GM18909 (cell line): Measurements from ENCODE around the gene SH3RF1.
"Not testable (repeated sequence)": the region's sequence is repeated elsewhere in the genome, so short reads cannot be mapped to it uniquely, and the experiment has no call there.

Experiments used
- ATAC-seq: cut with Tn5 transposase; IDR thresholded peaks from one replicate; pipeline ENCODE4 v1.9.1; 2021; ENCODE audit warnings: mild to moderate bottlenecking; ENCODE audit not compliant: unreplicated experiment, poor library complexity

Gene SH3RF1

GRCh38 chr4:169205075-169205743 lies 65.5 kb downstream of the SH3RF1 start:
- ATAC-seq, result no peak

GRCh38 chr4:169203891-169204290 lies 66.9 kb downstream of the SH3RF1 start:
- ATAC-seq, result no peak

GRCh38 chr4:169203278-169203677 lies 67.5 kb downstream of the SH3RF1 start:
- not testable (repeated sequence) for ATAC-seq

- ATAC-seq, result no peak
Observed at GRCh38 chr4:169202878-169203277, 67.9 kb downstream of the SH3RF1 start.

GRCh38 chr4:169202145-169202699 lies 68.5 kb downstream of the SH3RF1 start:
- peak; percentile 60 for ATAC-seq

- peak; percentile 39 for ATAC-seq
Observed at GRCh38 chr4:169201222-169202144, 69.3 kb downstream of the SH3RF1 start.

GRCh38 chr4:169200361-169201030 lies 70.3 kb downstream of the SH3RF1 start:
- no peak for ATAC-seq

- no peak for ATAC-seq
Observed at GRCh38 chr4:169199184-169199583, 71.6 kb downstream of the SH3RF1 start.

- no peak for ATAC-seq
Observed at GRCh38 chr4:169198167-169198566, 72.6 kb downstream of the SH3RF1 start.

- not testable (repeated sequence) for ATAC-seq
Observed at GRCh38 chr4:169197206-169197605, 73.5 kb downstream of the SH3RF1 start.

GRCh38 chr4:169195032-169195431 lies 75.7 kb downstream of the SH3RF1 start:
- no peak for ATAC-seq

GRCh38 chr4:169189968-169190367 lies 80.8 kb downstream of the SH3RF1 start:
- ATAC-seq, result not testable (repeated sequence)

GRCh38 chr4:169189372-169189771 lies 81.4 kb downstream of the SH3RF1 start:
- ATAC-seq, result peak; percentile 90

GRCh38 chr4:169188204-169188603 lies 82.6 kb downstream of the SH3RF1 start:
- no peak for ATAC-seq

GRCh38 chr4:169185133-169185956 lies 85.4 kb downstream of the SH3RF1 start:
- no peak for ATAC-seq

- no peak for ATAC-seq
Observed at GRCh38 chr4:169184686-169185085, 86.1 kb downstream of the SH3RF1 start.

GRCh38 chr4:169184236-169184635 lies 86.5 kb downstream of the SH3RF1 start:
- no peak for ATAC-seq

GRCh38 chr4:169183581-169183980 lies 87.2 kb downstream of the SH3RF1 start:
- no peak for ATAC-seq

- no peak for ATAC-seq
Observed at GRCh38 chr4:169179609-169180521, 90.9 kb downstream of the SH3RF1 start.
